Trophoblast cell (in vitro differentiated cells and primary cell): ENCODE results near the gene CELSR2. TPM values are rescaled to one million over a fixed set of nuclear protein-coding genes. Genes with fewer than 3 reads are reported as not detected.

ENCODE experiments used
- DNase-seq, 2 donors: peaks; one replicate each; pipeline ENCODE4 v3.0.0-alpha.2; 2016
- H2AFZ ChIP-seq: 2 replicates; pipeline ENCODE4 v1.6.1; 2013; ENCODE audit warnings: low read length, moderate library complexity, mild to moderate bottlenecking; ENCODE audit not compliant: insufficient read depth, poor library complexity
- H2AK5ac ChIP-seq: 2 replicates; pipeline ENCODE4 v1.6.1; 2013; ENCODE audit warnings: mild to moderate bottlenecking, low read length
- H2BK120ac ChIP-seq: 2 replicates; pipeline ENCODE4 v1.6.1; 2013; ENCODE audit warnings: low read length, mild to moderate bottlenecking, moderate library complexity; ENCODE audit not compliant: insufficient read depth, poor library complexity
- H2BK12ac ChIP-seq: 2 replicates; pipeline ENCODE4 v1.6.1; 2013; ENCODE audit warnings: mild to moderate bottlenecking, low read length, moderate library complexity
- H2BK5ac ChIP-seq: 2 replicates; pipeline ENCODE4 v1.6.1; 2013; ENCODE audit warnings: low read length, low read depth, moderate library complexity, mild to moderate bottlenecking; ENCODE audit not compliant: poor library complexity
- H3K14ac ChIP-seq: 2 replicates; pipeline ENCODE4 v1.6.1; 2013; ENCODE audit warnings: mild to moderate bottlenecking, low read length
- H3K18ac ChIP-seq: 2 replicates; pipeline ENCODE4 v1.6.1; 2013; ENCODE audit warnings: mild to moderate bottlenecking, low read length
- H3K23ac ChIP-seq: 2 replicates; pipeline ENCODE4 v1.6.1; 2013; ENCODE audit warnings: low read length
- H3K27ac ChIP-seq: 2 replicates; pipeline ENCODE4 v1.5.1; 2013; ENCODE audit warnings: low read depth, mild to moderate bottlenecking, inconsistent platforms, low read length, moderate library complexity
- H3K27me3 ChIP-seq: 2 replicates; pipeline ENCODE4 v1.6.1; 2013; ENCODE audit warnings: inconsistent platforms, mild to moderate bottlenecking, low read length, moderate library complexity; ENCODE audit not compliant: insufficient read depth
- H3K36me3 ChIP-seq, 2 experiments: 1 replicate in 1 of 2; 2 replicates in 1 of 2; pipeline ENCODE4 v1.6.1; 2013; ENCODE audit warnings: low read length in 2 of 2, mild to moderate bottlenecking in 2 of 2, moderate library complexity in 1 of 2; ENCODE audit not compliant: insufficient read depth in 2 of 2, control insufficient read depth in 1 of 2
- H3K4ac ChIP-seq: 2 replicates; pipeline ENCODE4 v1.6.1; 2013; ENCODE audit warnings: low read depth, mild to moderate bottlenecking, low read length, moderate library complexity
- H3K4me1 ChIP-seq, 2 experiments: 1 replicate in 1 of 2; 2 replicates in 1 of 2; pipeline ENCODE4 v1.6.1; 2013; ENCODE audit warnings: low read length in 2 of 2, mild to moderate bottlenecking in 2 of 2, moderate library complexity in 1 of 2; ENCODE audit not compliant: insufficient read depth in 2 of 2, control insufficient read depth in 1 of 2
- H3K4me2 ChIP-seq: 2 replicates; pipeline ENCODE4 v1.6.1; 2013; ENCODE audit warnings: inconsistent platforms, mild to moderate bottlenecking, low read length, moderate library complexity
- H3K4me3 ChIP-seq: 2 replicates; pipeline ENCODE4 v1.5.1; 2013; ENCODE audit warnings: mild to moderate bottlenecking, low read depth, low read length, inconsistent platforms
- H3K79me1 ChIP-seq: one replicate; pipeline ENCODE4 v1.6.1; 2013; ENCODE audit warnings: low read length
- H3K79me2 ChIP-seq: 2 replicates; pipeline ENCODE4 v1.6.1; 2013; ENCODE audit warnings: low read length, mild to moderate bottlenecking; ENCODE audit not compliant: control insufficient read depth, insufficient read depth, poor library complexity
- H3K9ac ChIP-seq: 2 replicates; pipeline ENCODE4 v1.6.1; 2013; ENCODE audit warnings: mild to moderate bottlenecking, low read length
- H3K9me3 ChIP-seq: 2 replicates; pipeline ENCODE4 v1.6.1; 2013; ENCODE audit warnings: low read depth, mild to moderate bottlenecking, control low read depth, inconsistent platforms, low read length; ENCODE audit not compliant: insufficient read depth
- H4K12ac ChIP-seq: 2 replicates; pipeline ENCODE4 v1.6.1; 2013; ENCODE audit warnings: low read depth, mild to moderate bottlenecking, low read length, moderate library complexity
- H4K8ac ChIP-seq: 2 replicates; pipeline ENCODE4 v1.6.1; 2013; ENCODE audit warnings: low read depth, mild to moderate bottlenecking, low read length, moderate library complexity
- H4K91ac ChIP-seq: one replicate; pipeline ENCODE4 v1.6.1; 2013; ENCODE audit warnings: low read depth, mild to moderate bottlenecking, low read length, moderate library complexity
- WGBS: extraction: QIAGEN DNeasy Blood & Tissue Kit; methylation state at CpG from one replicate; pipeline ENCODE4 v1.1.7; 2013; ENCODE audit warnings: missing lambda C conversion rate; ENCODE audit not compliant: insufficient read length, insufficient coverage; ENCODE audit errors: extremely low coverage; 5-methylcytosine and 5-hydroxymethylcytosine counted together
- polyA plus RNA-seq: library from polyadenylated mRNA; stranded (reverse); fragments of 200-250 nt; gene quantifications from 2 replicates; pipeline ENCODE4 v1.2.3, GENCODE V29; 2013

The CELSR2 gene, protein sequence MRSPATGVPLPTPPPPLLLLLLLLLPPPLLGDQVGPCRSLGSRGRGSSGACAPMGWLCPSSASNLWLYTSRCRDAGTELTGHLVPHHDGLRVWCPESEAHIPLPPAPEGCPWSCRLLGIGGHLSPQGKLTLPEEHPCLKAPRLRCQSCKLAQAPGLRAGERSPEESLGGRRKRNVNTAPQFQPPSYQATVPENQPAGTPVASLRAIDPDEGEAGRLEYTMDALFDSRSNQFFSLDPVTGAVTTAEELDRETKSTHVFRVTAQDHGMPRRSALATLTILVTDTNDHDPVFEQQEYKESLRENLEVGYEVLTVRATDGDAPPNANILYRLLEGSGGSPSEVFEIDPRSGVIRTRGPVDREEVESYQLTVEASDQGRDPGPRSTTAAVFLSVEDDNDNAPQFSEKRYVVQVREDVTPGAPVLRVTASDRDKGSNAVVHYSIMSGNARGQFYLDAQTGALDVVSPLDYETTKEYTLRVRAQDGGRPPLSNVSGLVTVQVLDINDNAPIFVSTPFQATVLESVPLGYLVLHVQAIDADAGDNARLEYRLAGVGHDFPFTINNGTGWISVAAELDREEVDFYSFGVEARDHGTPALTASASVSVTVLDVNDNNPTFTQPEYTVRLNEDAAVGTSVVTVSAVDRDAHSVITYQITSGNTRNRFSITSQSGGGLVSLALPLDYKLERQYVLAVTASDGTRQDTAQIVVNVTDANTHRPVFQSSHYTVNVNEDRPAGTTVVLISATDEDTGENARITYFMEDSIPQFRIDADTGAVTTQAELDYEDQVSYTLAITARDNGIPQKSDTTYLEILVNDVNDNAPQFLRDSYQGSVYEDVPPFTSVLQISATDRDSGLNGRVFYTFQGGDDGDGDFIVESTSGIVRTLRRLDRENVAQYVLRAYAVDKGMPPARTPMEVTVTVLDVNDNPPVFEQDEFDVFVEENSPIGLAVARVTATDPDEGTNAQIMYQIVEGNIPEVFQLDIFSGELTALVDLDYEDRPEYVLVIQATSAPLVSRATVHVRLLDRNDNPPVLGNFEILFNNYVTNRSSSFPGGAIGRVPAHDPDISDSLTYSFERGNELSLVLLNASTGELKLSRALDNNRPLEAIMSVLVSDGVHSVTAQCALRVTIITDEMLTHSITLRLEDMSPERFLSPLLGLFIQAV (N-terminal part only)
- 18.9 and 19.5 TPM in 2 replicates for polyA plus RNA-seq

DNA sequence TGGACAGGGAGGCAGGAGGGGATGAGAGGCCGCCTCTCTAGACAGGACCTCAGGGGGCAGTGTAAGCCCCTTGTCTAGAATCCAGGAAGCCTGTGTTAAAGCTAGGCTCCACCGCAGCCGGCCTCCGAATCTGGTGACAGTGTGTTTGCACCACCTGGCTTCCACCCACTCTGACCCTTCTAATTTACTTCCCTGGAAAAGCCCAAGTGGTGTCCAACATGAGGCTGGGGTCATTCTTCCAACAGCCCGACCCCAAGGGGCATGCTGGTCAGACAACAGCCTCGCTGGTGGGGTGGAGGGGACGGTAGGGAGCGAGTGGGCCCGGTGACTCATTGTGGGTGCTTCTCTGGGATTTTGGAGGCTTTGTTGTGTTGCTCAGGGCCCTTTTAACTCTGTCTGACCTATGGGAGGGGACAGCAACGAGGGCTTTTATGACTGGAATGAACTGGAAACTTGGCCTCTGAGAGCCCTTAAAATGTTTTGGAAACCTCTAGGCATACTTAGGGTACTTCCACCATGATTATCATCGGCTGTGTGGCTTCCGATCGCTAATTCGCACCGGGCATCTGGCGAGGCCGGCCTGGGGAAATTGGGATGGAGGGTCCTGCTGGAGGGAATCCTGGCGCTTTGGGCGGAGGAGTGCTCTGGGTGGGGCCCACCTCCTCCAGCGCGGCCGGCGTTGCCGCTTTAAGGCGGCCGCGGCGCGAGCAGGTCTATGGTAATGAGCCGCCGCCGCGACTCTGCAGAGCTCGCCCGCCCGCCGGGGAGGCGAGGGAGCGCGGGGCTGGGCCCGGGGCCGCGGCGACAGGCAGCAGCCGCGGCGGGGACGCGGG lies at the start of gene CELSR2:
TSS of gene CELSR2 (plus strand) at position 743 of the 833 bp plus-strand sequence. CDS start 541 bp downstream, outside the sequence.
- Histone ChIP-seq H3K4ac (no peak within 1 kb of the TSS), H3K27ac (no peak within 1 kb of the TSS), H3K27me3 (no peaks in the 10 kb centered on the region), H3K4me1 (peaks cover 24 to 28% of the 10 kb centered on the region in 2 experiments), H4K12ac (no peak within 1 kb of the TSS), H2AFZ (peak within 1 kb of the TSS; percentile 30), H3K23ac (no peak within 1 kb of the TSS), H4K8ac (peak within 1 kb of the TSS; percentile 44), H4K91ac (peak within 1 kb of the TSS; percentile 43), H2BK120ac (peak within 1 kb of the TSS; percentile 37), H2BK5ac (no peak within 1 kb of the TSS), H3K79me1 (peaks cover 14% of the 10 kb centered on the region), H3K14ac (peak within 1 kb of the TSS; percentile 63), H3K79me2 (peaks cover 7% of the 10 kb centered on the region), H3K9me3 (peaks cover 9% of the 10 kb centered on the region), H2BK12ac (peak within 1 kb of the TSS; percentile 17), H3K4me2 (peak within 1 kb of the TSS; percentile 86), H3K18ac (peak within 1 kb of the TSS; percentile 76), H3K9ac (no peak within 1 kb of the TSS), H2AK5ac (peak within 1 kb of the TSS; percentile 30), H3K4me3 (peak within 1 kb of the TSS; percentile 73), H3K36me3 (peaks cover 12 to 20% of the 10 kb centered on the region in 2 experiments)
- no CpG with 5 or more reads among the region's 49 CpGs for WGBS
- peak in 1 of 2 donors; percentile 59 for DNase-seq

DNA sequence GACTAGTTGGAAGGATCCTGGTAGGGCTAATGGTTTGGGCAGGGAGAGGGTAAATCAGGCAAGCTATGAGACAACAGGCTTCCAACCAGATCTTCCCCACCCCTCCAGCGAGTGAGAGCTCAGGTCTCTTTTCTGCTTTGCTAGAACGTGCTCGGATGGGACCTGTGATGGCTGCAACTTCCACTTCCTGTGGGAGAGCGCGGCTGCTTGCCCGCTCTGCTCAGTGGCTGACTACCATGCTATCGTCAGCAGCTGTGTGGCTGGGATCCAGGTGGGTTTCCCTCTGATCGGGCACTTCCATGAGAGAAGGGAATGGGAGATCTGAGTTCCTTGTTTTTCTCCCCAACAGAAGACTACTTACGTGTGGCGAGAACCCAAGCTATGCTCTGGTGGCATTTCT lies 49.6 kb upstream of the CELSR2 start:
- Histone ChIP-seq H3K4ac (peak overlapping the region; percentile 9), H2BK120ac (peak overlapping the region; percentile 29), H3K4me1 (peaks cover 17 to 22% of the 10 kb centered on the region in 2 experiments), H2AFZ (no peak overlapping the region), H3K9ac (no peak overlapping the region), H2BK5ac (no peak overlapping the region), H4K12ac (no peak overlapping the region), H2AK5ac (peak overlapping the region; percentile 52), H4K8ac (no peak overlapping the region), H3K79me1 (peaks cover 16% of the 10 kb centered on the region), H3K79me2 (no peaks in the 10 kb centered on the region), H4K91ac (peak overlapping the region; percentile 59), H3K9me3 (no peaks in the 10 kb centered on the region), H3K4me2 (no peak overlapping the region), H2BK12ac (peak overlapping the region; percentile 75), H3K23ac (no peak overlapping the region), H3K14ac (no peak overlapping the region), H3K27ac (no peak overlapping the region), H3K18ac (no peak overlapping the region), H3K36me3 (no peaks in the 10 kb centered on the region), H3K4me3 (no peak overlapping the region), H3K27me3 (no peaks in the 10 kb centered on the region)
- no peak for DNase-seq
- WGBS = no CpG with 5 or more reads among the region's 10 CpGs

DNA sequence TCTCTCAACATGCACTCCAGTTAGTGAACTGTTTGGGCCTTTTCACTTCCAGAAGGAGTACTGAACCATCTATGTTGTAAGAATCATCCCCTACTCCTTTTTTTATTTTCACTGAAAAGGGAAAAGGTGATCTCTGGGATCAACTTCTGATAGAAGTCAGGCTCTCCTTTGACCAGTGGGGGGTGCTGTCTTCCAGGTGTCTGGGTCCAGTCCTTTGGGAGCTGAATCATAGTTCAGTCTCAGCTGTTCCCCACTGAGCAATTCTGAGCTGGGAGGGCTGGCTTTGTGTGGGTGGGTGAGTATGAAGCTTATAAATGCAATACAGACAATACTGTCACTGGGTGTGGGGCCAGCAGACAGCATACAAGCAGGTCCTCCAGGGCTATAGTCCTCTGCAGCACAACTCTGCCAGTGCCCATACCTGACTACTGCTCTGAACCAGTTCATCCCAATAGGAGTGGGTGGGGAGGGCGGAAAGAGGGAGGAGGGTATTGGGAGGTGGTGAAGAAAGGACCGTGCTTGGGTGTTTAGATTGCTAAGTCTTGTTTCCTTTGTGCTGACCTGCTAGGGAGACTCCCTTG lies 48.1 kb upstream of the CELSR2 start:
- no peaks in the 10 kb centered on the region for H3K9me3 ChIP-seq
- H3K9ac ChIP-seq = no peak overlapping the region
- H3K23ac ChIP-seq = no peak overlapping the region
- H3K27me3 ChIP-seq = no peaks in the 10 kb centered on the region
- peak overlapping the region; percentile 31 for H2BK120ac ChIP-seq
- peak overlapping the region; percentile 86 for H2BK12ac ChIP-seq
- peak overlapping the region; percentile 76 for H2AK5ac ChIP-seq
- H3K4me3 ChIP-seq = no peak overlapping the region
- peaks cover 16% of the 10 kb centered on the region for H3K79me1 ChIP-seq
- H4K12ac ChIP-seq = no peak overlapping the region
- H2AFZ ChIP-seq = no peak overlapping the region
- no peak overlapping the region for H3K14ac ChIP-seq
- H3K18ac ChIP-seq = no peak overlapping the region
- peak overlapping the region; percentile 65 for H4K8ac ChIP-seq
- no peak overlapping the region for H2BK5ac ChIP-seq
- WGBS = no CpG with 5 or more reads among the region's 2 CpGs
- H3K4me2 ChIP-seq = no peak overlapping the region
- no peaks in the 10 kb centered on the region for H3K36me3 ChIP-seq
- no peak overlapping the region for H3K4ac ChIP-seq
- DNase-seq = peak; percentile 50 to 68
- no peak overlapping the region for H4K91ac ChIP-seq
- peaks cover 17 to 22% of the 10 kb centered on the region in 2 experiments for H3K4me1 ChIP-seq
- no peaks in the 10 kb centered on the region for H3K79me2 ChIP-seq
- no peak overlapping the region for H3K27ac ChIP-seq
